GM12891 (cell line): ENCODE measurements around the gene DCTN2.

Experiments
- POLR2A ChIP-seq: IDR thresholded peaks from 2 replicates; pipeline ENCODE4 v1.6.1; 2011; ENCODE audit warnings: low read depth, low read length, control low read depth
- POLR2AphosphoS5 ChIP-seq: IDR thresholded peaks from 2 replicates; pipeline ENCODE4 v1.6.1; 2011; ENCODE audit warnings: low read depth, low read length, control low read depth

DNA sequence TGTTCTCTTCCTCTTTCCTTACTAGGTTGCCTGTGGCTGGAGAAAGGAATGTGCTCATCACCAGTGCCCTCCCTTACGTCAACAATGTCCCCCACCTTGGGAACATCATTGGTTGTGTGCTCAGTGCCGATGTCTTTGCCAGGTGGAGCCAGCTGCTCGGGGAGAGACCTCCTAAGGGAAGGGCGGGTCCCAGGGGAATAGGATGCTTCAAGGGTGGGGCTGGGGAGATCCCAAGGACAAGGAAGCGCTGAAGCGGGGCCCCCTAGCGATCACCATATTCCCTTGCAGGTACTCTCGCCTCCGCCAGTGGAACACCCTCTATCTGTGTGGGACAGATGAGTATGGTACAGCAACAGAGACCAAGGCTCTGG, 48.9 kb downstream of the DCTN2 start:
- TF ChIP-seq POLR2A (no peak), POLR2AphosphoS5 (no peak)
